HG02840 (cell line): Measurements from ENCODE around the gene NRXN3.
"Not testable (repeated sequence)": the region's sequence is repeated elsewhere in the genome, so short reads cannot be mapped to it uniquely, and the experiment has no call there.

Experiments
- ATAC-seq: cut with Tn5 transposase; IDR thresholded peaks from one replicate; pipeline ENCODE4 v1.9.1; 2021; ENCODE audit warnings: mild to moderate bottlenecking, moderate library complexity, moderate number of reproducible peaks; ENCODE audit not compliant: unreplicated experiment, low FRiP score

Gene NRXN3

GRCh38 chr14:79767251-79767650 is 1597.1 kb downstream of the NRXN3 start:
- no peak for ATAC-seq

- not testable (repeated sequence) for ATAC-seq
These were observed 1597.5 kb downstream of the NRXN3 start for GRCh38 chr14:79767721-79768120.

DNA sequence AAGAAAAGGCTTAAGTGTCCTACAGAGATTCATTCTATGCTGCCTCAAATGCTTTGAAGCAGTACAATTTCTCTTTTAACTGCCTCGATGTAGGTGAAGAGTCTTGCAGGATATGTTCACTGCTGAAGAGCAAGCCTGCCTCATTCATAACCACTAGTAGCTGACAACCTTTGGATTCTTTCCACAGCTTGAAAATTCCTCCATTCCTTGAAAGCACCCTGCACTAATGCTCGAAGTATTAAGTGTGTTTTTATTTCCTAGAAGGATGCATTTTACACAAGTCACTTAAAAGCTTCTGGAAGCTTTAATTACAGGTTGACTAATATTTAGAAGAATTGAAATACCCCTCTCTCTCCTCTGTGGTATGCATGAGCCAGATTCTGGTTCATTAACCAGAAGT is 1611.7 kb downstream of the NRXN3 start:
- no peak for ATAC-seq

DNA sequence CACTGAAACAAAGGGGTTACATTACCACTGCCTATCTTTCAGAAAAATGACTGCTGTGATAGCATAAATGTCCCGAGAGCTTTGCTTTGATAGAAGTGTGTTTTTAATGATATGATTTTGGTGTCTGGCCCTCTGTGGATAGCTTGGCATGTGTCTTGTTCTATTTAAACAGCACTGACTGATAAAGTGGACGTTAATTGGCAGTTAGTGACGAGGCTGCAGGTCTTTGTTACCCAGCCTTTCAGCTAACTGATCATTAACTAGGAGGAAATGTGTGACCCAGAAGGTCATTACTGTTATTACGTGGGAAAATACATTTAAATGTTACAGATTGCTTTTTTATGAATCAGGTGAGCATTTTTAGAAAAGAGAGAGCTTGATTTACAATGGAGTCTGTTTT is 1612.9 kb downstream of the NRXN3 start:
- ATAC-seq: no peak

DNA sequence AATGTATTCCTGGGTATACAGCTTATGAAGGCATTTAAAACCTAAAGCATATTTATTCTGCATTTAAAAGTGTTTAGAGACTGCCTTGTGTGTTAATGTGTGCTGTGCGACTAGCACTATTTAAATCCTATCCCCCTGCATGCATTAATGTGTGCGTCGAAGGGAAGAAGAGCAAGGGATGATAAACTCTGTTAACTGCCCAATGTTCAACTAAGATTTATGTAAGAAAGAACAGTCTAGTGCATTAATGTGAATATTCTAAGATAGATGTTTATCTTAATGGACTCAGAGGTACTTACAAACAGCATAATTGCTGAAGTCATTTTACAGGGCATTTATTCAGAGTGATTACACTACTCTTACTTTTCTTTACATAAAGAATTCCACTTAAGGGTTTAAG is 1616.3 kb downstream of the NRXN3 start:
- no peak for ATAC-seq

DNA sequence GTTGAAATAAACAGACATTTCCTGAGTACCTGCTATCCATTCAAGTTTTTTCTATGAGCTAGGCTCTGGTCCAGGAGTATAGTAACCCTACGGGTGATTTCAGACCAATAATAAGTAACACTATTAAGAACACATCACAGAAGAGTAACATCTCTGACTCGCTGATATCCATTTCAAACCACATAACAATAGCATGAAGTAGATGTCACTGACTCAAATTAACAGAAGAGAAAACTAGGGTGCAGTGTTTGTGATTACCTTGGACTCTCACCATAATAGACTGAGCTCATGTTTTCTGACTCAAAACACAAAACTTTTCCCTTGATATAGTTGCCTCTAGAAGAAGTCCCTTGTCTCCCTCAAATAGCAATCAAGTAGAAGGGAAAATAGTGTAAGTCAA is 1618.2 kb downstream of the NRXN3 start:
- no peak for ATAC-seq

DNA sequence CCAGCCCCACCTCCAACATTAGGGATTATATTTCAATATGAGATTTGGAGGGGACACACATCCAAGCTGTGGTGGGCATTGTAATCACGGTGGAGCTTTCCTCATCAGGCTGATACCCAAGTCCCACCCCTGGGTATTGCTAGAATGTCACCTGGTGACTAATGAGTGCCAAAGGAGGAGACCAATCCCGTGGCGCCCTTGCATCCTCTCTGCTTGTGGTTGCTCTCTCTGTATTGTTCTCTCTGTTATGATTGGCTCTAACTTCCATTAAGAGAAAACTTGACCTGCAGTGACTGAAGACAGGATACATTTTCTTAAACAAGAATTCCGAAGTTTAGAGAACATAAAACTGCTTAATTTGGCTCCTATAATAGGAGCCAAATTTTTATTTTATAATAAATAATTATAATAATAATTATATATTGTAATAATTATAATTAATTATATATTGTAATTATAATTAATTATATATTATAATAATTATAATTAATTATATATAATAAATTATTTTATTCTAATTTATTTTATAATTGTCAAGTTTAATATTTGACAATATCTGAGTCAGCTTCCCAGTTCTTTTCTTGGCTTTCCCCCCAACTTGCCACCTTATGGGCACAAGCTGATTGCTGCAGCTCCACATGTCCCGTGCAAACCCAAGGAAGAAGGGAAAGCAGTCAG is 1621.0 kb downstream of the NRXN3 start:
- ATAC-seq: no peak

GRCh38 chr14:79802093-79802492 is 1631.9 kb downstream of the NRXN3 start:
- ATAC-seq: no peak

DNA sequence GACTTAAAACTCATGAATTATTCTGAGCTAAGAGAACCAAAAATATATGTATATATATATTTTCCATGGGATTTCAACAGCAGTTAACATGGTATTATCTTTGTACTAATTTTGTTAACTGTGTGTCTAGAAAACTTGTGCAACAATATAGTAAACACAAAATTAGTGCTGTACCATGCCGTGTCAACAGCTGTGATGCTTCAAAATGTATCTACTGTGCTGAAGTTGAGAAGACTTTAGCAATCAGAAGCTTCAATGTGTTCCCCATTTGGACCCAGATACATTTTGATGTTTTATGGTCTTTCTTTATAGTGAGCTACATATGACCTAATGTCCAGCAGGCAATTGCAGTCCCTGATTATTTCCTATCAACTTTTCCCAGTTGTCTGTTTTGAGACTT is 1635.5 kb downstream of the NRXN3 start:
- ATAC-seq: no peak

DNA sequence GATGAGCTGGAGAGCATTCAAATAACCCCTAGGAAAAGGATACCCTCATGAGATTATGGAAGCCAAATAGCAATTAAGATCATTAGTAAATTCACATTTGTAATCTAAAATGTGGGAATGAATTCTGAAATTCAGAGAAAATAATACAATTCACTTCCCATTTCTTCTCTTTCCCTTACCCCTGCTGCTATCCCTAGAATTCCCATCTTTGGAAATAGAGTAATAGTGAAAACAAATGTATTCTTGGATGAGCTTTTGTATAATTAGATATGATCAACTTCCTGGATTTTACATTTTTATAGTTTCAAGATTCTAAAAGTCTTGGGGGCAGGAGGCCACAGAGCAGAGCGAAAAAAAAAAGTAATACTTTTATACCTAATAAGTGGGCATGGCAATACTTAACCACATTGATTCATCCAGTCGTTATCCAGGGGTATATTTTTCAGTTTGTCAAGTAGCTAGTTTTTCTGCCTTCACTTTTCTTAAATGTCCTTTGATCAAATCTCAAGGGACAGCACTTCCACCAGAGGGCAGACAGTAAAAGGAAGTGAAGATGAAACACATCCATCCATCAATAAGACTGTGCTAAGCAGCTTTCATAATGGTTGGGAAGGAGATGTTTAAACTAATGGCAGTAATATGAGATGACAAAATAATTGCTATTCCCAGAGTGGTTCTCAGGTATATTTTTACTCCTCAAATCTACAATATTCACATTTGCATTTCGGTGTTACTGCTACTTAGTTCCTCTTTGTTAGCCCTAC is 1639.9 kb downstream of the NRXN3 start:
- no peak for ATAC-seq

- no peak for ATAC-seq
These were observed 1650.8 kb downstream of the NRXN3 start for GRCh38 chr14:79820866-79821535.

DNA sequence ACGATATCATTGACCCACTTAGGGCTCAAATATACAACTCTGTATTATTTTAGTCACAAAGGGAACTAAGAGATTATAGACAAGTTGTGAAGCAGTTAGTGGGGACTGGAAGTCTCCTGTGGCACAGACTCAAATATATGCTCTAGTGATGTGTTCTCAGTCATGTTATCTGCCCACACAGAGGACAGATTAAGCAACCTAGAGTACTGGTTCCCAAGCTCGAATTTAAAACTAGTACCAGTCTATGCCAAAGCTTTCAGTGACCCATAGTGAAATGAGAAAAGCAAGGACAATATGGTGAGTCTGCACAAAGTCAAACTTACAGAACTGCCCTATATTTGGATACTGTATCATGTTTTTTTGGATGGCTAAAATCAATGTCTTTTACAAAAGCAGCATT is 1651.9 kb downstream of the NRXN3 start:
- no peak for ATAC-seq

- no peak for ATAC-seq
These were observed 1654.9 kb downstream of the NRXN3 start for GRCh38 chr14:79825046-79825521.

DNA sequence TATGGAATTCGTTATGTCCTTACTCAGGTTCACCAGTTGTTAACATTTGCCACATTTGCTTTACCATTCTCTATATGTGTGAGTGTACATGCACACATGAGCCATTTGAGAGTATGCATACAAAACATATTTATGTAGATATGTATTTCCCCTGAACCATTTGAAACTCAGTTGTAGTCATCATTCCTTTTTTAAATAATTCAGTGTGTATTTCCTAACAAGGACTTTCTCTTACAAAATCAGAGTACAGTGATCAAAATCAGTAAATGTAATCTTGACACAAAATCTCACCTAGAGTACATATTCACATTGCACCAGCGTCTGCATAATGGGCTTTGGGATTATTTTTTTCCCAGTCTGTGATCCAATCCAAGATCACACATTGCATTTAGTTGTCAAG is 1656.2 kb downstream of the NRXN3 start:
- ATAC-seq: no peak

GRCh38 chr14:79829405-79830166 is 1659.4 kb downstream of the NRXN3 start:
- no peak for ATAC-seq

DNA sequence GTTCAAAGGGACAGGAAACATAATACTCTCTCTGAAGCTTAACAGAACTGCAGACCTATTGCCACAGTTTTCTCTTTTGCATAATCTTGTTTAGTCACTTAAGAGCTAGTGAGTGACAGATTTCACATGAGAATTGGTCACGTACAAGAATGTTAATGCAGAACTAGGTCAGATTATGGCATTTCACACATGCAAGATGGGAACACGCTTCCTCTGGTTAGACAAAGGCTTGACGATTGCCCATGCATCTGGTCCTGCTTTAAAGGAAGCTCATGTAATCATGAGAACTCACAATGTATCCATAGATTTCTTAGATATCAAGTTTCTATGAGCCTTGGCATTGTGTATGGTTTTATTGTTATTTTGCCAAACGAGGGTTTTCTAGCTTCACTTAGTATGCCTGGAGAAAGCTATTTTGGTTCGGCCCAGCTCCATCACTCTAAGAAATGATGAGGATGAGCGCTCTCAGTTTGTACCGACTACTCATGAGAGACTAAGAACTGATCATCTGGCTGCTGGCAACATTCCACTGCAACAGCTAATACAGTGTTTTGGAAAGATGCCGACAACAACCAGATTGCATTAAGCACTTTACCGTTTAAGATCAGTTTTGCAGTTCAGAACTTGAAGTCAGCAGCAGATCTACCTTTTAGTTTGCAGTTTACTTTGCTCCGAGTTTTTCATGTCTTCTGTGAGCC is 1661.2 kb downstream of the NRXN3 start:
- ATAC-seq: no peak

DNA sequence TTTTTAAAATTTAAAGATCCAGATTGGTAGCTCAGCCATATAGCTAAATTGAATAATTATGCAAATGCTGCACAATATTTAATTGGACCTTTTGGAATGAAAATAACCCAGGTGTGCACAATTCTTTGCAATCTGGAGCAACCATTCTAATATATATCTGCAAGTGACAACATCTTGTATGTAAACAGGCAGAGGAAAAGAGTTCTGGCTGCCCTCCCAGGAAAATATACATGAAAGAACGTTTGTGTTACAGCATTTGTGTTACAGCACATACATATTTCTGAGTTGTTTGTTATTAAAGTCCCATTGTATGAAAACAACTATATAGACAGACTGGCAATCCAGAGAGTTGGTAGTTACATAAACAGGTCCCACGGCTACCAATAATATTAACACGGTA is 1663.6 kb downstream of the NRXN3 start:
- ATAC-seq: no peak

- no peak for ATAC-seq
These were observed 1664.7 kb downstream of the NRXN3 start for GRCh38 chr14:79834868-79835267.

DNA sequence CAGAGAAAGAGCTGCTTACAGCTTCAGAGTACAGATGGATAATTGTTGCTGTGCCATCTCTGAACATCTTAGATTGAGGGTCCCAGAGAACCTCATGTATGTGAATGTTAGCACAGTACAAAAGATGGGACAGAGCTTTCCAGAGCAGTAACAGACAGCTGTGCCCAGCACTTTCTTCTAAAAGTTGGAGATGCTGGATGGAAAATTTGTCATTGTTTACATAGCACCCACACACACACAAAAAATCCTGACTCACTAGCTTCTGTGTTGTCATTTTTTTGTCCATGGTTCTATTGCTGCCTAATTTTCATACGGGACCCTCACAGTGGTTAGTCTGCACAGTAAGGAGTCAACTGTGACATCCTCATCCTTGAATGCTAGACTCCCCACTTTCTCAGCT is 1666.4 kb downstream of the NRXN3 start:
- no peak for ATAC-seq

DNA sequence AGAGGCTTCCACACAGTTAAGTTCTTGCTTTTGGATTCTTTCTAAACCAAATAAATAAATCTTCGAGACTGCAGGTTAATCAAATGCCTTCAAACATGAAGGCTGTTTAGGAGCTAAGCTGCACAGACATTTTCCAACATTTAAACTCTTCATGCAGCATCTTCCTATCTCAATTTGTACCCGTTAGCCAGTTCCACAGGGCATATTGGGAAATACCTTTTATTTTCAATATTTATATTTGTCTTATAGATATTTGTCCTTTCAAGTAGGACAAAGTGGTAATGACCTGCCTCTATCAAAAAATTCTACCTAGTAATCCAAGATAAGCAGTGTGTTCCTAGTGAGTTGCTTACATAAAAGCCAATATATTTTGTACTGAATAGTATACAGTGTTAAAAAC is 1667.5 kb downstream of the NRXN3 start:
- no peak for ATAC-seq
